CD4-positive, alpha-beta T cell treated with Interferon gamma for 1 hour (primary cell): ENCODE measurements around the gene ARAP1.

Source experiments
- DNase-seq: peaks from one replicate; pipeline ENCODE4 v3.0.0-alpha.2; 2020

The ARAP1 gene

DNA sequence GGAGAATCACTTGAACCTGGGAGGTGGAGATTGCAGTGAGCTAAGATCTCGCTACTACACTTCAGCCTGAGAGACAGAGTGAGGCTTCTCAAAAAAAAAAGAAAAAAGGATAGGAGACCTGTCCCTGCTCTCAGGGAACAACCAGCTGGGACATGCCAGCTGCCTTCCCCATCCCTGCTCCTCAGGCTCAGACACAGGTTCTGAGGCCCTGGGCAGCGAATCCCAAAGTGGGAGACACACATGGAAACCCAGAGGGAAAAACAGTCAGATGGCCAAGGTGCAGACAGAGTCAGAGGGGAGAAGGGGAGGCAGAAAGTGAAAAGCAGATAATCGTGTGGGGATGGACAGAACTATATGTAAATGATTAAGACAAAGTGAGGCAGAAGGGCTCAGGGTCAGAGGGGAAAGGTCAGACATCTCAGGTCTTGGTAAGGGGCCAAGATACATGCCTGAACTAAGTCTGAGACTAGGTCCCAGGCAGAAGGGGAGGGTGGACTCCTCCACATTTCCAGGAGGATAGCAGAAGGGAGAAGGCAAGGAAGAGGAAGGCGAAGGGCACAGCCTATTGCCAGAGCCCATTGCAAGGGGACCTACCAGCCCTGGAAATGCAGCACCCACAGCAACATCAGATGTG, 27.4 kb upstream of the ARAP1 start:
- DNase-seq: no peak

DNA sequence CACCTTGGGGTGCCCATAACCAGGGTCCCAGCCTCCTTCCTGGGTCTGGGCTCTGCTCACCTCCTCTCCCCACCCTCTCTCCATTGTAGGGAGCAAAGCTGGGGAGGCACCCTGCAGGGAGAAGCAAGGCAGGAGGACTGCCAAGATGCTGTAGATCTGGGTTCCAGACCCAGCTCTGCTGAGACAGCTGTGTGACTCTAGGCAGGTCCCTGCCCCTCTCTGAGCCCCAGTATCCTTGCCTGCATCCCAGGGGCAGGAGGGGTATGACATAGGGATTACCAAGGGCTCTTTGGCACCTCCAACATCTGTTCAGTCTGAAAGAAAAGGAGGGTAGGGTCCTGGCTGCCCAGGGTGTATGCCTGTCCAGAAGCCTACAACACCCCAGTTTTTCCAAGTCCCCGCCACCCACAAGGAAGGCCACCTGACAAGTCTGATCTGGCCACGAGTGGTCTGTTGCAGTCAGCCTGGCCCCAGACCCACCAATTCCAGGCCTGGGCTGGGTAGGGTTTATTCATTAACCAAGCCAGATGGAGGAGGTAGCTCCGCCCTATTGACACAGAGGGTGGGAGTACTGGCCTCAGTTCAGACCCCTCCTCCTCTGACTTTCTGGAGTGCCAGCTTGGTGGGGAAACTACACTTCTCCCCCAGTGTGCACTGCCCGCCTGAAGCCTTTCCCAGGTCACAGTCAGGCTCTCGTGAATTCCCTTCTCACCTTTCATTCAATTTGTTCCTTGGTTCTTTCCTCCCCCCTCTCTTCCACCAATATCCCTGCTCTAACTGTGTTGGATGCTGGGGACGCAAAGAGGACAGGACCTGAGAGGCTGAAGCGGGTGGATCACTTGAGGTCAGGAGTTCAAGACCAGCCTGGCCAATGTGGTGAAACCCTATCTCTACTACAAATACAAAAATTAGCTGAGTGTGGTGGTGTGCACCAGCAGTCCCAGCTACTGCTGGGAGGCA, 26.6 kb upstream of the ARAP1 start:
- no peak for DNase-seq

DNA sequence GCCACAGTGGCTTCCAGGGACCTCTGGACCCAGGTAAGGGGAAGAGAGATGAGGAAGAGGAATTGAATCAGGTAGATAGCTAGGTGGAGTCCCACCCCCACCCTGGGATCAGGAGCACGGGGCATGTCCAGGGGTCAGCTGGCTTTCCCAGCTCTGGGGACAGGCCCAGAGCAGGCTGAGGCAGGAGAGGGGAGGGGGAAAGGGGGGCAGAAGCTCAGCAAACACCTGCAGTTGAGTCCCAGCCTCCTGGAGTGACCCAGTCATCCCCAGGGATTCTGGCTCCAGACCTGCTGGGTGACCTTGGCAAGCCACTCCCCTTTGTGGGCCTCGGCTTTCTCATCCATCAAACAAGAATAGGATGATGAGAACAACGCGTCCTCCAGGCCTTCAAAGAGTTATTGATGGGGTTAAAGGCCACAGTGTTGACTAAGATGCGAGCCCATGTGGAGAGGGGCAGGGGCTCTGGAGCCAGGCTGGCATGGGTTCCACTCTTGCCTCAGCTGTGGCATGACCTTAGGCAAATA, 25.6 kb upstream of the ARAP1 start:
- DNase-seq: no peak

DNA sequence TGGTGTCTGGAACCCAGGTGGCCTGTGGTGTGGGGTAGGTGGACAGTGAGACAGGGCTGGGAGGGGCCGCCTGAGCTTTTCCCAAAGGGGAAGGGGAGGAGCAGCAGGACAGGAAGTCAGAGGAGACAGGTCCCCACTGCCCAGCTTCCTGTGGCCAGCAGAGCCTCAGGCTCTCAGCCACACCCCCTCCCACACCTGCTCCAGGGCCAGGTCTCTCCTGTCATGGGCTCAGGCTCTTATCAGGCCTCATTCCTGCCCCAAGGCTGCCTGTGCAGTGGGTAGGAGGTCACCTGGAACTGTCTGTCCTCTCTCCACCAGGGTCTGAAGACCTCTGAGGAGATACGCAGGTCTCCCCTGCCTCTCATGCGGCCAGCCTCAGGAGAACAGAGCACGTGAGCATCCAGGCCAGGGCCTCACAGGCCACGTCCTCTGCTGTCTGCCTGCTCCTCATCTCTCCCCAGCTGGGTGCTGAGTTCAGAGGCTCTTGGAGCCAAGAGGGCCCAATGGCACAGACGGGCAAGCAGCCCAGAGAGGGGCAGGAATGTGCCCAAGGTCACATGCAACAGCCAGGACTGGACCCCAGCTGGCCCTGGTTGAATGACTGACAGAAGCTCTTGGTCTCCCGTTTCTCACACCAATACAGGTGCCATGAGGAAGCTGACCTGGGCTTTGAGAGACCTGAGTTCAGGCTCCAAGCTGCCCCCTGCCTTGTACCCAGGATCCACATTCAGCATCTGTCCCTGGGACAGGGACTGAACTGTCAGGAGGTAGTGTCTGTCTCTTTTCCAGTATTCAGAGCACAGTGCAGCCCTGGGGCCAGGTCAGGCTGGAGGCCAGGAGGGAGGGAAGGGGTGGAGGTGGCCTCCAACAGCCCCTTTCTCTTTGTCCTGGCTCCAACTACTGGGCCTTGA, 24.9 kb upstream of the ARAP1 start:
- no peak for DNase-seq

DNA sequence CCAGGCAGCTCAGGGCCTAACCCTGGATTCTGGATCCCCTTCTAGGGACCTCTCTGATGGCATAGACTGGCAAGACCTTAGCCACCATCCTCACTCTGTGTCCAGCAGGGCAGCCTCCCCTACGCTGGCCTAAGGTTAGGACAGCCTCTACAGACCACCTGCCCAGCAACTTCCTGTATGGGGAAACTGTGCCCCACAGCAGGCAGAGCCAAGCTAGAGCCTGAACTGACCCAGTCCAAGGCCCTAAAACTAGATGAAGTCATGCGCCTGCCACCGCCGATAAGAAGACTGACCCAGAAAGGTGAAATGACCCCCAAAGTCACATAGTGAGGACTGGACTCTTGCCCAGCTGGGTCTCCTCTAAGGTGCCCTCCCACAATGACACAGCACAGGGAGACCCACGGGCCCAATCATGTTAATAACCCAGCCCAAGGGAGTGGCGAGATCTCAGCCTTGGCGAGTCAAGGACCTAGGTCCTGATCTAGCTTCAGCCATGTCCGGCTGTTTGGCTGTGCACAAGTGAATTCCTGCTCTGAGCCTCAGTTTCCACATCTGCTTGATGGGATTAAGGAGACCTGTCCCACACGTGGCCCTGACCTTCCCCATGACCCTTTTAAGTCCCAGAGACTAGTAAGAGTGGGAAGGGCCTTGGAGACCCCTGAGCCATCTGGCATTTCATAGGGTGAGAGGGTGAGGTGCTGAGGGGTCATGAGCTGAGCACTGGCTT, 24.1 kb upstream of the ARAP1 start:
- DNase-seq: no peak

DNA sequence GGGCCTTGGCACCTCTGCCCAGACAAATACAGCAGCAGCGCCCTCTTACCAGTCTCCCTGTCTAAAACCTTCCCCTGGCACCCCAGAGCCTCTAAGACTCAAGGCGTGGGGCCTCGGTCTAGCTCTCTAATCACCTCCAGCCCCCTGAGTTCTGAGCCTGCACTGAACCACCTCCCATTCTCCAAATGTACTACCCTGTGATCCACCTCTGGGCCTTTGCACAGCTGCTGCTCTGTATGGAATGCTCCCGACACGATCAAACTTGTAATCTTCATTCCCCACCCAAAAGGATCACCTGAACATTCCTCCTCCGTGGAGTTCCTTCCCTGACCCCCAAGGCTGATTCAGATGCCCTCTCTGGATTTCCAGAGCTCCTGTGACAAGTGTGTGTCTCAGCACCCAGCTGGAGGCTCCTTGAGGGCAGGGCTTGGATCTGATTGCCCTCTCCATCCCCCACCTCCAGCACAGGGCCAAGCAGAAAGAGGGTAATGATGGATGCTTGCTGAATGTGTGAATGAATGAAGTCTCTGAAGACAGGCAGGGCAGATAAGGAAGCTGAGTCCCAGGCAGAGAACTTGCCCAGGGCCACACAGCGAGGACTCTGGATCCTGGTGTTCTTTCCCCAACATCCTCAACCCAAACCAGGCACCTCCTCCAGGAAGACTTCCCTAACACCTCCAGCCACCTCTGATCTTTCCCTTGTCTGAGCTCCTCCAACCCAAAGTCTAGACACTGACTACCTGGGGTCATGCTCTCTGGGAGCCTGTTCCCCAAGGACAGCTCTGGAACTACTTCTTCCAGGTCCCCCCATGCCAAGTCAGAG, 23.3 kb upstream of the ARAP1 start:
- no peak for DNase-seq

DNA sequence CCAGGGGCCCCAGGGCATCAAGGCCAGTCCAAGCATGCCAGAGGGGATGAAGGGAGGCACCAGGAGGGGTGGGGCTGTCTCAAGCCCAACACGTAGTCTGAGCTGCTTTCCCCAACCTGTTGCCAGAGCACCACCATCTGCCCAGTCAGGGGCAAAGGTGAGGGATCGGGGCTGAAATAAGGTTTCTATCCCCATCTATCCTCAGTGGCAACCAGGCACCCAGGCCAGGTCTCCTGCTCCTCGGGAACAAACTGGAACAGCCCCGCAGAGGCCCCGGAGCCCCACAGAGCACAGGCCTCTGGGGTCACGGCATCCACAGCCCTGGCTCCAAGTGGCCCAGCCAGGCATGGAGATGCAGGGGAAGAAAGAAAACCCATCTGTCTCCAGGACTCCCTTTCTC, 22.3 kb upstream of the ARAP1 start:
- DNase-seq: no peak

DNA sequence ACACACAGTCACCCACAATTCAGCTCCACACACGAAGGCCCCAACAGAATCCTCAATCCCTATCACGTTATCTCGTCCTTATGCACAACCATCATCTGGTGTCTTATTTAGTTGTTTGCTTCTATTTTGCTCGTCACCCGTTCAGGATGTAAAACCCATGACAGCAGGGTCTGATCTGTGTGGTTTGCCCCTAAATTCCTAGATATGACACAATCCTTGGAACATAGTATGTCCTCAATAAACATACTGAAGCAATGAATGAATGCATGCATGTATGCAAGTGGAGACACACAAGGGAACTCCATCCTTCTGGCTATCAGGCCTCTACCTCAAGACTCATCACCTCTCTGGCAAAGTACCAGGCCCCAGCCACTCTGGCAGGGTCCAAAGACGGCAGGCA, 21.5 kb upstream of the ARAP1 start:
- no peak for DNase-seq

DNA sequence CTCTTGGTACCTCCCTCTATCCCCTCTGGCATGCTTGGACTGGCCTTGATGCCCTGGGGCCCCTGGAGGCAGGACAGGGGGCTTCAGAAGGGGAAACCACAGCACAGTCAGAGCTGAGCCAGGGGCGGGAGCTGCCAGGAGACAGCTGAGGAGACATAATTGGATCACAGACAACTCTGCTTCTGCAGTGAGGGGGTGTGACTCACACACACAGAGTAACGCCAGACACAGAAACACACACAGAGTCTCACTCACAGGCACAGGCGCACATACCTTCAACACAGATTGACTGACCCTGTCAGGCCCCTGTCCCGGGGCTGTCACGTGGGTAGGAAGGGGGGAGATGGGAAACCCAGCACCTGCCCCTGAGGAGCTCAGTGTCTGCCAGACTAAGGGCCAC, 21.1 kb upstream of the ARAP1 start:
- DNase-seq: no peak

DNA sequence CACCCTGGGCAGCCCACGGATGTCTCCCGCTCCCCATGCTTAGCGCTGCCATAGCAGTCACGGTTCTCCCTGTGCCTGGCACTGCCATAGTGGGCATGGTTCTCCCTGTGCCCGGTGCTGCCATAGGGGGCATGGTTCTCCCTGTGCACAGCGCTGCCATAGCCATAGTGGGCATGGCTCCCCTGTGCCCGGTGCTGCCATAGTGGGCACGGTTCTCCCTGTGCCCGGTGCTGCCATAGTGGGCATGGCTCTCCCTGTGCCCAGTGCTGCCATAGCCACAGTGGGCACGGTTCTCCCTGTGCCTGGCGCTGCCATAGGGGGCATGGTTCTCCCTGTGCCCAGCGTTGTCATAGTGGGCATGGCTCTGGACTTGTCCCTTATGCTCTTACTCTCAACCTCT, 19.9 kb upstream of the ARAP1 start:
- no peak for DNase-seq

DNA sequence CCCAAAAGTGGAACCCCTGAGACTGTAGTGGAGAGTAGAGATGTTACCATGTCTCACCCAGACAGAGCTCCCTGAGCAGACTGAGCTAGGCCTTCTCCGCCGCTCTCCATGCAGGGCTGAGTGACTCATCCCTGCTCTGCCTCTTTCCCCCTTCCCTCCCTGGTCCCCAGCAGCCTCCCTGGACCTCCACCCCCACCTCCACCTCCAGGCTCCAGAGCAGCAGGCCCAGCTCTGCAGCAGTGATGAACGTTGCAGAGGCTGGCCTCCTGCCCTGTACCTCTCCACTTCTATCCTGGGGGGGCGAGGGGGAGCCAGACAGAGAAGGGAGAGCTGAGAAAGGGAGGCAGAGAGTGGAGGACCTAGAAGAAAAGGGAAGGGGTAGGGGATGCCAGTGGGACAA, 19.3 kb upstream of the ARAP1 start:
- DNase-seq: no peak

DNA sequence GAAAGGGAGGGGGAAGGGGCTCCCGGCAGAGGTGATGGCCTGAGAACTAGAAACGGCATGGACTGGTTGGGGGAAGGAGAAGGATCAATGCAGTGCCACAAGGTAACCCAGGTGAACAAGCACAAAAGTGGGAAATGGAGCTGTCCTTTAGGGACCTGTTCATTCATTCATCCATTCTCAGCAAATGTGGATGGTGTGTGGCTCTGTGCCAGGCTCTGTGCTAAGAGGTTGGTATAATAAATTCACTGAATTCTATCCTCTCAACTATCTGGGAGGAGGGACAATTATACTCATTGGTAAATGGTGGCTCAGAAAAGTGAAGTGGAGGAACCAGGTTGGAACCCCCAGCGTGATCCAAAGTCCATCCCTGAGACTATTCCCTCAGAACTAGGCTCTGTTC, 18.6 kb upstream of the ARAP1 start:
- no peak for DNase-seq

DNA sequence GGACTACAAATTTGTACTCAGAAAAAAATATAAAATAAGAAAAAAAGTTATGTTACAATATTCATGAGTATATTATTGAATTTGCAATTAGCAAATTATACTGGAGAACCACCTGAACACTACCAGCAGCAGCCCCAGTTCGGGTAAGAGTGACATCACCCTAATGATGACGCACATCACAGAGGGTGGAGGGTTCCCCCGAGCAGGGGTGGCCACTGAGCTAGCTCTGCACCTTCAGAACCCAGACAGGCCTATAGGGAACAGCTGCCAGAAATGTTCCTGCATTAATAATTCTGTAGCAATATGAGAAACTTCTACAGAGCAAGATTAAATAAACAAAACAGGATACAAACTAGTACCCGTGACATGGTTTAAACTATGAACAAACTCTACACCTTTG, 17.5 kb upstream of the ARAP1 start:
- DNase-seq: no peak

DNA sequence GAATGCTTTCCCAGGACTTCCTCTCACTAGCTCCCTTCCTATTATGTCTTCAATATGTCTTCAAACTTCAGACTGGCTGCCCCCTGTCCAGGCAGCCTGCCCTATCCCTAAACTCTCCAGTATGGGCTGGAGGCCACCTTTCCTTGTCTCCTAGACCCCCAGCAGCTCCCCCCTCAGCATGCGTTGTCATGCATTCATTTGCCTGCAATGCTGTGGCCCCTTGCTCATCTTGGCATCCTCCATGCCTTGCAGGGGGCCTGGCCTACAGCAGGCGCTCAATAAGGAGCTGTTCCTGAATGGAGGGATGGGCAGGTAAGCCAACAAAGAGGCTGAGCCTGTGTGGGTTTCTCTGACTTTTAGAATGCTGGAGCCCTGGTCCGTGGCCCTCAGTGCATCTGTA, 16.4 kb upstream of the ARAP1 start:
- no peak for DNase-seq

DNA sequence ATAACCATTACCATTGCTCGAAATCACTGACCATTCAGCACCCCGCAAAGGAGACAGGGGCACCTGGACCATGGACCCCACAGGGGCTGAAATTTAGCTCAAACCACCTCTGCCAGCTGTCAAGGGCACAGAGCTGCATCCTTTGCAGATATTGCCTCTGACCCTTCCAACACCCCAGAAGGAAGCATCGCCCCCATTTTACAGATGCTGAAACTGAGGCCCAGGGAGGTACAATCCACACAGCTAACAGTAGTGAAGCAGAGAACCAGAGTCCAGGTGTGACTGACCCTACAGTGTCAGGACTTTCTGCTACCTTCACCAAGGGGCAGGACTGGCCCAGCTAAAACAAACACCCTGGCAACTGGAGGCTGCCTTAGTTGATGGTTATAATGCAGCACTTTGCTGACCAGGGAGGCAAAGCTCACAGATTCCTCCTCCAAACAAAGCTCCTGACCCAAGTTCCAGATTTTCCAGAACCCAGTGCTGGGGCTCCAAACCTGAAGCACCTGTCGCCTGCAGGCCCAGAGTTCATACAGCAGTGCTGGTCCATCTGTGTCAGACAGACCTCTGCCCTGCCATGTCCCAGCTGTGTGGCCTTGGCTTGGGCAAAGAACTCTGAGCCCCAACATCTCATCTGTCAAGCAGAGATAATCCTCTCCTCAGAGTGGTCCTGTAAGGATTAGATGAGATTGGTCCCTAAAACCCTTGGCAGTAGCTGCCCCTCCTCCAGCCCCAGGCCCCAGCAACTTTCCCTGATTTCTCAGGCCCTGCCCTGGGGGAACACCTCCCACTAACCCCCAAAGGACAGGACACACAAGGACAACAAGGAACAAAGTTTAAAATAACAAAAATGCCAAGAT, 15.2 kb upstream of the ARAP1 start:
- DNase-seq: no peak

DNA sequence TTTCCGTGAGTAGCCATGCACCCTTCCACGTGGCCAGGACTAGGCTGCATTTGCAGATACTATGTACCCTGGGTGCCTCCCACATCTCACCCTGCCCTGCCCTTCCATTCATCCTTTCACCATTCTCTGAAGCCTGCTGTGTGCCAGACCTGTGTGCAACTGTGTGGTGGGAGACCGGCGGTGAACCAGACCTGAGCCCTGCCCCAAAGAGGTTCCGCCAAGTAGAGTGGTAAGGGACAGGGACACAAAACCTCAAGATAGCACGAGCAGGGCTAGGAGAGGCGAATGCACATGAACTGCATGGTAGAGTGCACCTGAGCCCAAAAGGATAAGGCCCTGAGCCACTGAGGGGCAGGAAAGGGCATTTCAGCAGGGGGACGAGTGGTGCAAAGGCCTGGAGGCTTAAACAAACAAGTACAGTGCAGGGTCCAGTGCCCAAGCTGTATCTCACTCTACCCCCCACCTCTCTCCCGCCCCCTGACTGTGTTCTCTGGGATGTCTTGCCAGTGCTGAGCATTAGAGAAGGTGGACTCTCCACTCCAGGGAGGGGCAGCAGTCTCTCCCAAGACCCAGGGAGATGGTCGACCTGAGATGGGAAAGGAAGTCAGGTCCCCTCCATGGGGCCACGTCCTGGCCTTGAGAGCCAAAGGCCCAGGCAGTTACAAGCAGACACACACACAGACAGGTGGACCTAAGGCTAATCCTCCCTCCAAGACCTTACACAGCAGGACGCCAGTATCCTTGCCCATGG, 14.1 kb upstream of the ARAP1 start:
- no peak for DNase-seq

DNA sequence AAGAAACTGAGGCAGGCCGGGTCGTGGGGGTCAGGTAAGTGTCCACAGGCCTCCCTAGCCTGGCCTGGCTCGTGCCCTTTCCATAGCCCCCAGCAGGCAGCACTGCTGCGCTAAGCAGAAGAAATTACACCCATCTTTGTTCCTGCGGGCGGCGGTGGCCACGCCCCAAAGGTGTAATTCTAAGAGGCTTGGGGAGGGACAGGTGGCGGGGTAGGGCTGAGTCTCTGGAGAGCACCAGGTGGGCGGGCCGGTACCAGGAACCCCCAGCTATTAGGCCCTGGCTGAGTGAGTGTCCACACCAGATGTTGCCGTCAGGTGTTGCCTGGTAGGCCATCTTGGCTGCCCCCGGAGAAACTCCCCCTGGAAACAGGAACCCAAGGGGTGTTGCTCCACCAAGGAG, 12.3 kb upstream of the ARAP1 start:
- no peak for DNase-seq

DNA sequence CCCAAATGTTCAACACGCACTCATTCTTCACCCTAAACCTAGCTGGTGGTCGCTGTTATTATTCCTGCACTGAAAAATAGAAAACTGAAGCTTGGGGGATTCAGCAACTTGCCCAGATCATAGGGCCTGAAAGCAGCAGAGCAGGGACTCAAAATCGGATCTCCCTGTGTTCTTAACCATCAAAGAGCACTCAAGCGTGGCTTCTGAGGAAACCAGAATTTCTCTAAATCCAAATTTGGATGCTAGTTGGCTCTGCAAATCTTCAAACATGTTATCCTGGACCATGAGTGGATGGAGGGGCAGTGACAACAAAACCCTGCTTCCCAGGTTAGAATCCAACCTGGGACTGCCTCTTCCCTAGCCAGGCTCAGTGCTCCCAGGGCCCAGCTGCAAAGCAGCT, 11.6 kb upstream of the ARAP1 start:
- DNase-seq: no peak

DNA sequence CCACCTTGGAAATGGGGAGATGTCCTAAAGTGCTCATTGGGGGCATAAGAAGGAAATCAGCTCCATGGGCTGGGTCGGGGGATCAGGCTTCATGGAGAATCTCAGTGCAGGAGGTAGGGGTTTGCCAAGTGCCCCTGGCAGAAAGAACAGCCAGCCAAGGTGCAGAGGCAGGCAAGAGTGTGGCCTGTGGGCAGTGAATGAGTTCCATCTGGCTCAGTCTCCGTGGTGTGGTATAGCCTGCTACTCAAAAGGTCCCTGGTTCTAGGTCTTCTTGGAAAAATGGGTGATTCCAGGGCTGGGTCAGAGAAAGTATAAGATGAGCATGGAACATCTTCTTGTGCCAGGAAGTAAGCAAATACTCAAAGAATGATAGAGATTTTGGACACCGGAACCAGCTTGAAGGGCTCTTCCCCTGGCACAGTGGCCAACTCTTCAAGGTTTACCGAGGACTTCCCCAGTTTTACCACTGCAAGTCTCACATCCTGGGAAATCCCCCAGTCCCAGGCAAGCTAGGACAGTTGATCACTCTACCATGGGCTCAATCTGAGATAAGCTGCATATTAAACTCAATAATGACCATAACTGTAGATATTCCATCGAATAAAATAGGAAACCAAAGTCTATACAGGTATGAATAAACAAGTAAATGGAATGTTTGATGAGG, 10.6 kb upstream of the ARAP1 start:
- DNase-seq: peak; percentile 11
